ENCODE data around the gene NECAB3. TPM values are rescaled to one million over a fixed set of nuclear protein-coding genes. Genes with fewer than 3 reads are reported as not detected.
A peak's percentile ranks its signal among the peaks of the same experiment; 100 is the strongest.

The NECAB3 gene
- total RNA-seq, 1 donor from 2014 or later, result 58.6 TPM

DNA sequence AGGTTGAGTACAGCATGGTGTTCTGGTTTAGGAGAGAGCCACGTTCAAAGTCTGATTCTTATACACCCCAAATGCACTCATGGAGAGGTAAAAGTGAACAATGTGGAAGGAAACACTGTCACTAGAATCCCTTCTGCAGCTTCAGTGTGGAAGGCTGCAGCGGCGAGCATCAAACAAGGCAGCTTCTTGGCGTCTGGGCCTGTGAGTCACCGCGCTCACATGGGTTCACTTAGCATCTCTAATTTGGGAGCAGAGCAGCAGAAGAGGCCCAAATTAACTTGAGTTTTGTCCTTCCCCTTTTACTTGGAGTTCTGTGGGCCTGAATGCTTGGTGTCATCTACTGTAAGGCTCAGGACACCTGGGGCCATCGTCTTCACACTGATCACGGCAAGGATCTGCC lies 22.9 kb upstream of the NECAB3 start:
- Mint-ChIP-seq H3K36me3 (peaks cover 4% of the 10 kb centered on the region), H3K27me3 (ENCODE audit: low read depth) (no peaks in the 10 kb centered on the region), H3K27ac (no peak overlapping the region), H3K4me1 (peaks cover 7% of the 10 kb centered on the region), H3K9me3 (no peaks in the 10 kb centered on the region), H3K4me3 (no peak overlapping the region)
- no peak for DNase-seq (ENCODE audit: low spot score in 2 of 2, unreplicated experiment in 2 of 2)
- TF ChIP-seq, protein P1, sequence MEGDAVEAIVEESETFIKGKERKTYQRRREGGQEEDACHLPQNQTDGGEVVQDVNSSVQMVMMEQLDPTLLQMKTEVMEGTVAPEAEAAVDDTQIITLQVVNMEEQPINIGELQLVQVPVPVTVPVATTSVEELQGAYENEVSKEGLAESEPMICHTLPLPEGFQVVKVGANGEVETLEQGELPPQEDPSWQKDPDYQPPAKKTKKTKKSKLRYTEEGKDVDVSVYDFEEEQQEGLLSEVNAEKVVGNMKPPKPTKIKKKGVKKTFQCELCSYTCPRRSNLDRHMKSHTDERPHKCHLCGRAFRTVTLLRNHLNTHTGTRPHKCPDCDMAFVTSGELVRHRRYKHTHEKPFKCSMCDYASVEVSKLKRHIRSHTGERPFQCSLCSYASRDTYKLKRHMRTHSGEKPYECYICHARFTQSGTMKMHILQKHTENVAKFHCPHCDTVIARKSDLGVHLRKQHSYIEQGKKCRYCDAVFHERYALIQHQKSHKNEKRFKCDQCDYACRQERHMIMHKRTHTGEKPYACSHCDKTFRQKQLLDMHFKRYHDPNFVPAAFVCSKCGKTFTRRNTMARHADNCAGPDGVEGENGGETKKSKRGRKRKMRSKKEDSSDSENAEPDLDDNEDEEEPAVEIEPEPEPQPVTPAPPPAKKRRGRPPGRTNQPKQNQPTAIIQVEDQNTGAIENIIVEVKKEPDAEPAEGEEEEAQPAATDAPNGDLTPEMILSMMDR (IDR thresholded peaks at IDR 0.05; ENCODE audit: unreplicated experiment), result no peak

- Mint-ChIP-seq H3K36me3 (no peaks in the 10 kb centered on the region), H3K4me1 (peaks cover 7% of the 10 kb centered on the region), H3K27ac (no peak overlapping the region), H3K4me3 (no peak overlapping the region), H3K27me3 (ENCODE audit: low read depth) (no peaks in the 10 kb centered on the region), H3K9me3 (no peaks in the 10 kb centered on the region)
- TF ChIP-seq, protein P1 (IDR thresholded peaks at IDR 0.05; ENCODE audit: unreplicated experiment), result no peak
- no peak for DNase-seq (ENCODE audit: low spot score in 2 of 2, unreplicated experiment in 2 of 2)
Measured at GRCh38 chr20:33696448-33696847, 22.2 kb upstream of the NECAB3 start.

- peak overlapping the region; percentile 40 for H3K27ac Mint-ChIP-seq
- TF ChIP-seq, protein P1 (IDR thresholded peaks at IDR 0.05; ENCODE audit: unreplicated experiment), result no peak
- no peaks in the 10 kb centered on the region for H3K27me3 Mint-ChIP-seq (ENCODE audit: low read depth)
- no peaks in the 10 kb centered on the region for H3K36me3 Mint-ChIP-seq
- no peak overlapping the region for H3K4me3 Mint-ChIP-seq
- no peak for DNase-seq (ENCODE audit: low spot score in 2 of 2, unreplicated experiment in 2 of 2)
- peaks cover 13% of the 10 kb centered on the region for H3K4me1 Mint-ChIP-seq
- H3K9me3 Mint-ChIP-seq, result no peaks in the 10 kb centered on the region
Measured at GRCh38 chr20:33694639-33695012, 20.4 kb upstream of the NECAB3 start.

DNA sequence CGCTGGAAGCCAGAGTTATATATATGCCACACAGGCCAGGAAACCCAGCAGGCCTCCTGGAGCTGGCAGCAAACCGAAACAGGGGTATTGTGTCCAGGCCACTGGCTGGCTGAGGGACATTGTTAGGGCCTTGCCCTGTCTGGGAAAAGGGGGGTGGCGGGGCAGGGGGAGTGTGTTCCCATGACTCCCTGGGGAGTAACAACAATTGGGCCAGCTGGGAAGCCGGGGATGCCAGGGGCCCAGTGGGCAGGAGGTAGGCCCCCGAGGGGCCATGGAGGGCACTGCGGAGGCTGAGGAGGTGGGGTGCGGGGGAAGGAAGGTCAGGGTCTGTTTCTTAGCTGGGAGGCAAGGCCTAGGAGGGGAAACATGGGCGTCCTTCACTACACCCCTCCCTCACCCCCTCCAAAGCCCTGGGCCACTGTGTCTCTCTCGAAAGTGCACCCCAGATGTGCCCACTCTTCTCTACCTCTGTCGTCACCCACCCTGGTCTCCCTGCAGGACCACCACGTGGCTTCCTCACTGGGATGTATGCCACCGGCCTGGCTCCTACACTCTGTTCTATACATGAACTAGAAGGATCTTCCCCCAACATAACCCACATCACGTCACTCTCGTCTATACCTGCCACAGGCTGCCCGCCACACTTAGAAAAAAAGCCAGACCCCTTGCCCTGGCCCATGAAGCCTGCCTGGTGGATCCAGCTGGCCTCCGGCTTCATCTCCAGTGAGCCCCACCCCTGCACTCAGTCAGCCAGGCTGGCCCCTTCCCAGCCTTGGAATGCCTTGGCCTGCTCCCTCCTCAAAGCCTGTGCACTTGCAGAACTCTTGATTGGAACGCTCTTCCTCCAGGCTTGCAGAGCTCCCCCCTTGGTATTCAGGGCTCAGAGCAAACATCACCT lies 19.8 kb upstream of the NECAB3 start:
- Mint-ChIP-seq H3K9me3 (no peaks in the 10 kb centered on the region), H3K36me3 (no peaks in the 10 kb centered on the region), H3K4me1 (peaks cover 15% of the 10 kb centered on the region), H3K27me3 (ENCODE audit: low read depth) (no peaks in the 10 kb centered on the region), H3K4me3 (no peak overlapping the region), H3K27ac (peak overlapping the region; percentile 40)
- TF ChIP-seq, protein P1 (IDR thresholded peaks at IDR 0.05; ENCODE audit: unreplicated experiment), result no peak
- DNase-seq (ENCODE audit: low spot score in 2 of 2, unreplicated experiment in 2 of 2), result no peak

DNA sequence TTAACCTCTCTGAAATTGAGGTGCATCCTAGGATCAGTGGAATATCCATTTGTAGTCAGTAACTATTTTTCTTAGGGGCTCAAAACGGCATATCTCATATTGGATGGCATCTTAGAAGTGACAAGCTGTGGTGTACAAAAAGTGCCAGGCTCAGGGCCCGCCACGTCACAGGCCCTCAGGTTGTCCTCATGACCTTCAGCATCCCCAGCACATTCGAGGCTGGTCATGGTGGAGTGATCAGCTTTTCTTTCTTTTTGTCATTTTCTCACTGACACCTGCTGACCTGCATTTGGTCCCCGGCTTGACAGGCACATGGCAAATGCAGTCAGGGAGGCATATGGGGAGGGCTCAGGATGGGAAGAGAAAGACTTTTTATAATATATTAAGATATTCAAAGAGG lies 19.1 kb upstream of the NECAB3 start:
- Mint-ChIP-seq H3K27ac (no peak overlapping the region), H3K9me3 (no peaks in the 10 kb centered on the region), H3K27me3 (ENCODE audit: low read depth) (no peaks in the 10 kb centered on the region), H3K4me1 (peaks cover 22% of the 10 kb centered on the region), H3K4me3 (no peak overlapping the region), H3K36me3 (no peaks in the 10 kb centered on the region)
- TF ChIP-seq, protein P1 (IDR thresholded peaks at IDR 0.05; ENCODE audit: unreplicated experiment), result no peak
- no peak for DNase-seq (ENCODE audit: low spot score in 2 of 2, unreplicated experiment in 2 of 2)
